Cardiac muscle cell (in vitro differentiated cells and primary cell): ENCODE results near the gene TNC. TPM values are rescaled to one million over a fixed set of nuclear protein-coding genes. Genes with fewer than 3 reads are reported as not detected.

Source experiments
- DNase-seq, 2 donors: peaks; one replicate each; pipeline versions ENCODE4 v3.0.0 to v3.0.0-alpha.2; 2010 to 2017; ENCODE audit warnings: low read depth in 1 of 2, low spot score in 1 of 2
- H3K27ac ChIP-seq: fragments of 200-600 bp; sonication (generic); 2 replicates; pipeline ENCODE4 v1.5.1; 2016
- H3K27me3 ChIP-seq: fragments of 200-600 bp; sonication (generic); 2 replicates; pipeline ENCODE4 v1.6.0; 2016; ENCODE audit warnings: control low read depth
- H3K36me3 ChIP-seq: fragments of 200-600 bp; sonication (generic); 2 replicates; pipeline ENCODE4 v1.5.1; 2016; ENCODE audit warnings: control low read depth
- H3K4me1 ChIP-seq: fragments of 200-600 bp; sonication (generic); 2 replicates; pipeline ENCODE4 v1.8.1; 2017; ENCODE audit warnings: low read depth, mild to moderate bottlenecking, mixed run types
- H3K4me3 ChIP-seq: fragments of 200-600 bp; sonication (generic); 2 replicates; pipeline ENCODE4 v1.5.1; 2016; ENCODE audit warnings: mild to moderate bottlenecking
- H3K9me3 ChIP-seq: fragments of 200-600 bp; sonication (generic); 2 replicates; pipeline ENCODE4 v1.5.1; 2017; ENCODE audit warnings: low read depth, mild to moderate bottlenecking, control low read depth
- CTCF ChIP-seq: IDR thresholded peaks from 2 replicates; pipeline ENCODE4 v1.5.1; 2012; ENCODE audit warnings: low read depth, mild to moderate bottlenecking, low read length
- polyA plus RNA-seq: library from polyadenylated mRNA; unstranded; fragments of >200 nt; fragmentation: Nextera tagmentation; extraction: Ambion mirVana; gene quantifications from 2 replicates; pipeline ENCODE4 v1.2.1, GENCODE V29; 2016
- total RNA-seq: library from RNA; depleted of rRNA; stranded (reverse); fragments of >200 nt; gene quantifications from 2 replicates; pipeline ENCODE4 v1.2.3, GENCODE V29; 2016

Gene TNC
- total and polyA plus RNA-seq, 2 experiments from 2014 or later: 23.9 to 29.7 TPM

GRCh38 chr9:115127191-115127817 lies 9.3 kb upstream of the TNC start:
- Histone ChIP-seq H3K27ac (no peak overlapping the region), H3K4me1 (peaks cover 4% of the 10 kb centered on the region), H3K9me3 (no peaks in the 10 kb centered on the region), H3K27me3 (no peaks in the 10 kb centered on the region), H3K4me3 (no peak overlapping the region), H3K36me3 (no peaks in the 10 kb centered on the region)
- DNase-seq: peak in 1 of 2 donors; percentile 47
- no peak for TF ChIP-seq CTCF

GRCh38 chr9:115126404-115126803 lies 8.4 kb upstream of the TNC start:
- peak in 1 of 2 donors; percentile 11 for DNase-seq
- H3K27ac ChIP-seq: no peak overlapping the region
- peaks cover 4% of the 10 kb centered on the region for H3K4me1 ChIP-seq
- TF ChIP-seq CTCF: no peak
- no peaks in the 10 kb centered on the region for H3K36me3 ChIP-seq
- H3K4me3 ChIP-seq: no peak overlapping the region
- H3K27me3 ChIP-seq: no peaks in the 10 kb centered on the region
- H3K9me3 ChIP-seq: no peaks in the 10 kb centered on the region

GRCh38 chr9:115122937-115123336 lies 5.0 kb upstream of the TNC start:
- DNase-seq: no peak
- no peaks in the 10 kb centered on the region for H3K27me3 ChIP-seq
- H3K4me3 ChIP-seq: no peak overlapping the region
- TF ChIP-seq CTCF: no peak
- peaks cover 4% of the 10 kb centered on the region for H3K4me1 ChIP-seq
- no peak overlapping the region for H3K27ac ChIP-seq
- H3K9me3 ChIP-seq: no peaks in the 10 kb centered on the region
- H3K36me3 ChIP-seq: no peaks in the 10 kb centered on the region

GRCh38 chr9:115121181-115121580 lies 3.2 kb upstream of the TNC start:
- H3K36me3 ChIP-seq: no peaks in the 10 kb centered on the region
- no peaks in the 10 kb centered on the region for H3K9me3 ChIP-seq
- no peaks in the 10 kb centered on the region for H3K27me3 ChIP-seq
- no peak for DNase-seq
- no peaks in the 10 kb centered on the region for H3K4me1 ChIP-seq
- TF ChIP-seq CTCF: no peak
- no peak overlapping the region for H3K27ac ChIP-seq
- H3K4me3 ChIP-seq: no peak overlapping the region

GRCh38 chr9:115118879-115119218 lies 892 bp upstream of the TNC start:
- no peak for TF ChIP-seq CTCF
- no peaks in the 10 kb centered on the region for H3K36me3 ChIP-seq
- H3K4me1 ChIP-seq: no peaks in the 10 kb centered on the region
- H3K27me3 ChIP-seq: no peaks in the 10 kb centered on the region
- peak overlapping the region; percentile 41 for H3K4me3 ChIP-seq
- no peaks in the 10 kb centered on the region for H3K9me3 ChIP-seq
- H3K27ac ChIP-seq: no peak overlapping the region
- DNase-seq: peak; percentile 43 to 82
